M059J (cell line): ENCODE data around the gene CFAP157. TPM values are rescaled to one million over a fixed set of nuclear protein-coding genes. Genes with fewer than 3 reads are reported as not detected.
"Not testable (repeated sequence)": the region's sequence is repeated elsewhere in the genome, so short reads cannot be mapped to it uniquely, and the experiment has no call there.

Experiments
- DNase-seq: peaks from one replicate; pipeline ENCODE4 v3.0.0-alpha.2; 2012; ENCODE audit warnings: low read depth
- total RNA-seq: library from RNA; depleted of rRNA; stranded (reverse); fragments of >200 nt; shearing (Covaris generic); gene quantifications from 2 replicates; pipeline ENCODE4 v1.2.3, GENCODE V29; 2014

CFAP157 gene
- total RNA-seq, 1 experiment from 2014 or later, result not detected

- DNase-seq, result no peak
Observed at GRCh38 chr9:127735530-127736185, 28.9 kb downstream of the CFAP157 start.

DNA sequence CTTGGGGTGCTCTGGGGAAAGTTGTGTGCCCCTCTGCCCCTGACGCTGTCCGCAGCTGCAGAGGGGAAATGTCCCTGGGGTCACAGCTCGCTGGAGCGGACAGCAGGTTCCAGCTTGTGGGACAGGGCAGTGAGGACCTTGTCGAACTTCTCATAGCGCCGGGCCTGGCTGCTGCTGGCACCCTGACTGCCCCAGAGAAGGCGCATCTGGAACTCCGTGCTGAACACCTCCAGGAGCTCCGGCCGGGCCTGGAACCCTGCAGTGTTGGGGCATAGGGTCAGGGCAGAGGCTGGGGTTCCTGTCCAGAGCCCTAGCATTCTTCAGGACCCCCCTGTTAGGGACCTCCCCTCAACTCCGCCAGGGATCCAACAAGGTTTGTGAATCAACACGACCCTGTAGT is 31.9 kb downstream of the CFAP157 start:
- DNase-seq, result no peak

GRCh38 chr9:127739614-127740330 is 33.0 kb downstream of the CFAP157 start:
- no peak for DNase-seq

DNA sequence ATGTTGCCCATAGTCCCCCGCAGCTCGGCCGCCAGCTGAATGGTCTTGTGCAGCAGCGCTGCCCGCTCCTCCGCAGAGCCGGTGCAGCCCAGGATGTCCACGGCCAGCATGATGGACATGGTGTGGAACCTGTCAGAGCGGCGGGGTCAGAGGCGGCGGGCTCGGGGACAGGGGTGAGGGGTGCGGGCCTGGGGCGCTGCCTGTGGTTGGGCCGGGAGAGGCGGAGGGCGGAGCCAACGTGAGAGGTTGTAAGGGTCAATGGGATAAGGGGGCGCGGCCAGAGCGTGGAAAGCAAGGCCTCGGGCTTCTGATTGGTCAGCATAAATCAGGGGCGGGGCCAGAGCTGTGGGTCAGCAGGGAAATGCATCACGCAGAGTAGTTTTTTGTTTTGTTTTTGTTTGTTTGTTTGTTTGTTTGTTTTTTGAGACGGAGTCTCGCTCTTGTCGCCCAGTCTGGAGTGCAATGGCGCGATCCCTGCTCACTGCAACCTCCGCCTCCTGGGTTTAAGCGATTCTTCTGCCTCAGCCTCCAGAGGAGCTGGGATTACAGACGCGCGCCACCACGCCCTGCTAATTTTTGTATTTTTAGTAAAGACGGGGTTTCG is 35.1 kb downstream of the CFAP157 start:
- DNase-seq, result peak; percentile 77

GRCh38 chr9:127742435-127743088 is 35.8 kb downstream of the CFAP157 start:
- DNase-seq, result peak; percentile 93

DNA sequence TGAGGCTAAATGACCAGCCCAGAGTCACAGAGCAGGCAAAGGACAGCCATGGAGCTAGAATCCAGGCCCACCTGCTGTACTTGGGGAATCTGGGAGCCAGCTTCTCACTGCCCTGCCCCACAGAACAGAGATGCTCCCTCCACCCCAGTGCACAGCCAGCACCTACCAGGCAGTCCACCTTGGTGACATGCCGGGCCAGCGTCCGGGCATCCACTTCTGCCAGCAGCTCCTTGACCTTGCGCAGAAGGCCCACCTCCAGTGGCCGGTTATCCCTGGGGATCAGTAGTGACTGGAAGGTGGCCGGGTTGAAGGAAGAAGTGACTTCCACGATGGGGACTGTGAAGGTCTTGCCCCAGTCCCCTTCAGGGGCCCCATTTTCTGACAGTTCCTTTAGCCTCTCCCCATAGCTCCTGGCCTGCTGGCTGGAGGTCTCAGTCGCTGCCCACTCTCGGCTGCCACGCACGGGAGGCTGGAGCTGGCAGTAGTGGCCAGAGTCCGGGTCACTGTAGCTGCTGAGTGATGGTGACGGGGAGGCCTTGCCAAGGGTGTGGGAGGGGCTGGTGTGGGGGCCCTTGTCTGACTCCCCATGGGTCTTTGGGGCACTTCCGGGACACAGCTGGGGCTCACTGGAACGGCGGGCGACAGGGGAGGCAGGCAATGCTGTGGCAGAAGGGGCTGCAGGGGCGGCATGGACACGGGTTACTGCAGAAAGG is 37.8 kb downstream of the CFAP157 start:
- no peak for DNase-seq

- DNase-seq, result no peak
Observed at GRCh38 chr9:127746959-127747569, 40.3 kb downstream of the CFAP157 start.

DNA sequence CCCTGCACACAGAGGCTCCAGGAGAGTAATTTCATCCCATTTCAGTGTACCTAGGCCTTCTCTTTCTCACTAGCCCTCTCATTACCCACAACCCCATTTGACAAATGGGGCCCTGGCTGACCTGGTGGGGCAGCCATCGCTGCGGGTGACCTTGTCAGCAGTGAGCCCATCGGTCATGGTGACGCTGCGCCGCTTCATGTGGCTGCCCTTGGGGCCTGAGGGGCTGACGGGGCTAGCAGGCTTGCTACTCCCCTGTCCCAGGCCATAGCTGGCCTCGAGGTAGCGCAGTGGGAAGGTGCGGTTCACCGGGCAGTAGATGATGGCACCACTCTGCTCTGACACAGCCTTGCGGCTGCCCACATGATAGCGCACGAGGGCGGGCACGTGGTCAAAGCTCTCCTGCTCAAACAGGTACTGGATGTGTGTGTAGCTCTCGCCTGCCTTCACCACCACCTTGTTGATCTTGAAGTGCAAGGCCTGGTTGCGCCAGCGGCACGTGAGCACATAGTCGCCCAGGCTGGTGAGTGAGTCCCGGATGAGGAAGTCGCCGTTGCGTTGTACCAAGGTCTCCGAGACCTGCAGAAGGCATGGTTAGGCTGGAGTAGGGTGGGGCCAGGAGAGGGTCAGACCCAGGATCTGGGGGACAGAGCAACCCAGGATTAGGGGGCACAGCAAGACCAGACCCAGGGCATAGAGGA is 42.5 kb downstream of the CFAP157 start:
- no peak for DNase-seq

GRCh38 chr9:127751269-127752054 is 44.7 kb downstream of the CFAP157 start:
- no peak for DNase-seq

- no peak for DNase-seq
Observed at GRCh38 chr9:127753148-127753547, 46.4 kb downstream of the CFAP157 start.

- DNase-seq, result no peak
Observed at GRCh38 chr9:127753622-127754021, 46.8 kb downstream of the CFAP157 start.

DNA sequence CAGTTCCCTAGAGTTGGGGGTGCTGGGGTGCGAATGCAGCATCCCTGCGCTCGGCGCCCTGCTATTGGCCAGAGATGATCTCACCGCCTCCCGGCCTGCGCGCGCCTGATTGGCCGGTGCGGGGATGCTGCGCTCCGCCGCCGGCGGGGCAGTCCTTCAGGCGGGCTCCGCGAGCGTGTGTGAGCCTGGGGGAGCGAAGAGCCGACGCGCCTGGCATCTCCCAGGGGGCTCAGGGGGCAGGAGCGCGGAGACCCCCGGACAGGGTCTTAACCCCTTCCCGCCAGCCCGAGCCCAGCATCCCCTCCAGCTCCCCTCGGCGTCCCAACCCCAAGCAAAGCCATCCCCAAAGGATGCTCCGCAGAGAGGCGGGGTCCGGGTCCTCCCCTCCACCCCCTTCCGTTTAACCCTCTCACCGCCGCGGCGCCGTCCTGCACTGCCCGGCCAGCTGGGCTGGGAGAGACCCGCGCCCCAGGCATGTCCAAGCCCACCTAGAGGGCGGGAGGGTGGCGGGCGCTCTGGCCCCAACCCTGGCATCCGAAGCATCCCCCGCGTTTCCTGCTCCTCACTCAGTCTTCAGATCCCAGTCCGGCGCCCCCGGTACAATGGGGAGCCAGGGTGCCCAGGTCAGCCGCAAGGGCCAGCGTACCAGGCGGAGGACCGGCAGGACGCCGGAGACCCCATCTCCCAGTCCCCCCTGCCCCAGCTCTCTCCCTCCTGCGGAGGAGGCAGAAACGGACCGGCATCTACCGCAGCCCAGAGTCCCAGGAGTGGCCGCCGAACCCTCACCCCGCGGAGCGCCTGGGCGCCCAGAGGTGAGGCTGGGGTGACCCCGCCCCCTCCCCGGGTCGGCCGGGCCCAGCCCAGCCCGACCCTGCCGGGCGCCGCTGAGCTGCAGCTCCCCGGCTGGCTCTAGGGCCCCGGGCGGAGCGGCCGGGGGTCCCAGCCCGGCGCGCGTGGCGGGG is 47.6 kb downstream of the CFAP157 start:
- DNase-seq, result no peak

DNA sequence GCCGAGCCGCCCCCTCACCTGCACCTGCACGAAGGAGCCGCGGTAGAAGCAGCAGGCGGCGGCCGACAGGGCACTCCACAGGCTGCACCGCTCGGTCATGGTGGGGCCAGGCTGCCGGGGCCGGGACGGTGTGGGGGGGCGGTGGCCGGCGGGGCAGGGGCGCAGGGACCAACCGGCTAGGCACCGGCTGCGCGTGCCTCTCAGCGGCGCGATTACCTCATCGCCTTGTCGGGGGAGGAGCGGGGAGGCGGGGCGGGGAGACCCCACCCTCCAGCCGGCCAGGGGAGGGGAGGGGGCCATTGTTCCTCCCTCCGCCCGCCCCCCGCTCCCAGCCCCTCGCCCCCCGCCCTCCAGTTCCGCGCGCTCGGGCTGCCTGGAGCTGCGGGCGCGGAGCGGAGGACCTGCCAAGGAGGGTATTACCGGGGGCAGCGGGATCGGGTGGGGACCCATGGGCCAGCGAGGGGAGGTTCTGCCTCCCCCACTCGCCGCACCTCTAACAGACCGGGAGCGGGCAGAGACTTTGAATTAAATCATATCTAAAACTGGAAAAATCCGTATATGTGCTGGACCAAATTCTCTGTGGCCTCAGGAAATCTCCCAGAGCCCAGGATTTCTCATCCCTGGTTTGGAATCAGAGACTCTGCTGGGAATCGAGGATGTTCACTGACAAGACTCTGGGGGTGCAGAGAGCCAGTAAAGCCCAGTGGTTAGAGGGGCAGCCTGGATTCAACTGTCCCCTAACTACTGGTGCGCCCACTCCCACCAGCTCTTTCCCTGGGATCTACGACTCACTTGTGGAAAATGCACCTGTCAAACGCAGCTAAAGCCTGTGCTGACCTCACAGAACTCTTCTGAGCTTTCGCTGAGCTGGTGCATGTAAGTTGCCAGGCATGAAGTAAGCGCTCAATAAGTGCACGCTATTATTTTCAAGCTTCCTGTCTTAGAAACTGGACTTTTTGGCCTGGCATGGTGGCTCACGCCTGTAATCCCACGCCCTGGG is 48.6 kb downstream of the CFAP157 start:
- no peak for DNase-seq

DNA sequence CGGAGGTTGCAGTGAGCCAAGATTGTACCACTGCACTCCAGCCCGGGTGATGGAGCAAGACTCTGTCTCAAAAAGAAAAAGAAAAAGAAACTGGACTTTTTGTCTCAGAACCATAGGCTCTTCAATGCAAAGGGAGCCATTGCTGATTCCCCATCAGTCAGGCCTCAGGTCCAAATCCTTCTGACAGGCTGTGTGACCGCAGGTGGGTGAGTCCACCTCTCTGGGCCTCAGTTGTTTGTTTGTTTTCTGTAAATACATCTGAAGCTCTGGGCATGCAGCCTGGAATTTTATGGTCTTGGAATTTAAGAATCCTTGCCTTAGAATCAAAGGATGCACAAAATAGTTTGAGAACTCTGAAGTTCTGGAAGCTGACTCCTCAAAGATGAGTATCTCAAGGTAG is 49.4 kb downstream of the CFAP157 start:
- DNase-seq, result no peak

- DNase-seq, result not testable (repeated sequence)
Observed at GRCh38 chr9:127756776-127757175, 50.0 kb downstream of the CFAP157 start.

DNA sequence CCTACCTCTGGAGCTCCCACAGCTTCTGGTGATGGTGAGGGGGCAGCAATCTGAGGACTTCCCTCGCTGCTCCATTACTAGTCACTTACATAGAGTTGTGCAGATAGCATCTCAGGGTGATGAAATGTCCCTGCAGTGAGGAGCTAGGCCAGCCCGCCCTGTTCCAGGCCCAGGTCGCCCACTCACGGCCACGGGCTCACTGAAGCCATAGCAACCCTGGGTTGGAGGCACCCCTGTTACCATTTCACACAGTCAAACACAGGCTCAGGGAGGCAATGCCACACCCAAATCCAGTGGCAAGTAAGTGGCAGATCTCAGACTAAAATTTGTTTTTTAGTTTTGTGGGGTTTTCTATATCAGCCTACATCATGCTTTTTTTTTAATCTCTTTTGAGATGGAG is 52.1 kb downstream of the CFAP157 start:
- no peak for DNase-seq

DNA sequence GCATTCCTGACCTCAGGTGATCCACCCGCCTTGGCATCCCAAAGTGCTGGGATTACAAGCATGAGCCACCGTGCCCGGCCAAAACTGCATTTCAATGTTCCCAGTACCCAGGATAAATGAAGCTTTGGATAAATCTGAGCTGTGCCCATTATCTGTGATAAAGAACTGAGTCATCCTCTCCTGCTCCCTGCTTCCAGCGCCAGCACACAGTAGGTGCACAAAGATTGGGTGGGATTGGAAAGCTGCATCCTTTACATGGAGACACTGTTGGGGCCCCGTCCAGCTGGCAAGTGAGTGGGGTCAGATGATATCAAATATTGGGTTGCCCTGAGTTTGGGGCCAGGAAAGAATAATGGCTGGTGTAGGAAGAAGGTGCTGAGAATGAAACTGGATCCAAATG is 54.3 kb downstream of the CFAP157 start:
- no peak for DNase-seq
